Mesendoderm (in vitro differentiated cells): Measurements from ENCODE around the gene PARD6B.

Source experiments
- DNase-seq: peaks from one replicate; pipeline ENCODE4 v3.0.0; 2013
- H2AK5ac ChIP-seq: 2 replicates; pipeline ENCODE4 v1.6.1; 2013; ENCODE audit warnings: low read length, inconsistent platforms
- H2BK120ac ChIP-seq: 2 replicates; pipeline ENCODE4 v1.6.1; 2013; ENCODE audit warnings: low read depth, mild to moderate bottlenecking, low read length, moderate library complexity, mixed read lengths
- H2BK15ac ChIP-seq: replicated peaks from 2 replicates; pipeline ENCODE4 v1.6.1; 2013; ENCODE audit warnings: low read depth, mild to moderate bottlenecking, moderate library complexity
- H2BK5ac ChIP-seq: 2 replicates; pipeline ENCODE4 v1.6.1; 2013; ENCODE audit warnings: low read length, inconsistent platforms
- H3K18ac ChIP-seq: 2 replicates; pipeline ENCODE4 v1.6.1; 2013; ENCODE audit warnings: mild to moderate bottlenecking, low read length, mixed read lengths
- H3K23ac ChIP-seq: one replicate; pipeline ENCODE4 v1.6.1; 2013; ENCODE audit warnings: low read length
- H3K27ac ChIP-seq: 2 replicates; pipeline ENCODE4 v1.5.1; 2013; ENCODE audit warnings: low read depth, mild to moderate bottlenecking, inconsistent platforms, low read length, moderate library complexity
- H3K27me3 ChIP-seq: 2 replicates; pipeline ENCODE4 v1.6.1; 2013; ENCODE audit warnings: low read length, control low read depth, mild to moderate bottlenecking, inconsistent platforms; ENCODE audit not compliant: insufficient read depth, poor library complexity
- H3K36me3 ChIP-seq: 2 replicates; pipeline ENCODE4 v1.6.1; 2013; ENCODE audit warnings: low read length, inconsistent platforms; ENCODE audit not compliant: control insufficient read depth, insufficient read depth
- H3K4ac ChIP-seq: one replicate; pipeline ENCODE4 v1.6.1; 2013; ENCODE audit warnings: low read depth, mild to moderate bottlenecking, low read length, moderate library complexity
- H3K4me1 ChIP-seq: 2 replicates; pipeline ENCODE4 v1.6.1; 2013; ENCODE audit warnings: low read depth, low read length, inconsistent platforms; ENCODE audit not compliant: control insufficient read depth
- H3K4me2 ChIP-seq: 2 replicates; pipeline ENCODE4 v1.6.1; 2013; ENCODE audit warnings: low read length
- H3K4me3 ChIP-seq: 2 replicates; pipeline ENCODE4 v1.5.1; 2013; ENCODE audit warnings: mild to moderate bottlenecking, low read length
- H3K56ac ChIP-seq: one replicate; pipeline ENCODE4 v1.6.1; 2013; ENCODE audit warnings: low read length
- H3K79me1 ChIP-seq: 2 replicates; pipeline ENCODE4 v1.6.1; 2013; ENCODE audit warnings: low read length, inconsistent platforms
- H3K79me2 ChIP-seq: 2 replicates; pipeline ENCODE4 v1.6.1; 2013; ENCODE audit warnings: mild to moderate bottlenecking, low read length; ENCODE audit not compliant: control insufficient read depth, insufficient read depth
- H3K9ac ChIP-seq: 2 replicates; pipeline ENCODE4 v1.6.1; 2013; ENCODE audit warnings: low read length, inconsistent platforms
- H4K5ac ChIP-seq: one replicate; pipeline ENCODE4 v1.6.1; 2013; ENCODE audit warnings: low read length
- H4K8ac ChIP-seq: one replicate; pipeline ENCODE4 v1.6.1; 2013; ENCODE audit warnings: low read depth, mild to moderate bottlenecking, control low read depth, low read length, moderate library complexity
- WGBS: extraction: QIAGEN DNeasy Blood & Tissue Kit; methylation state at CpG from one replicate; pipeline ENCODE4 v1.1.7; 2013; ENCODE audit warnings: low lambda C conversion rate, missing lambda C conversion rate; ENCODE audit not compliant: insufficient coverage; ENCODE audit errors: extremely low coverage; 5-methylcytosine and 5-hydroxymethylcytosine counted together

Gene PARD6B

DNA sequence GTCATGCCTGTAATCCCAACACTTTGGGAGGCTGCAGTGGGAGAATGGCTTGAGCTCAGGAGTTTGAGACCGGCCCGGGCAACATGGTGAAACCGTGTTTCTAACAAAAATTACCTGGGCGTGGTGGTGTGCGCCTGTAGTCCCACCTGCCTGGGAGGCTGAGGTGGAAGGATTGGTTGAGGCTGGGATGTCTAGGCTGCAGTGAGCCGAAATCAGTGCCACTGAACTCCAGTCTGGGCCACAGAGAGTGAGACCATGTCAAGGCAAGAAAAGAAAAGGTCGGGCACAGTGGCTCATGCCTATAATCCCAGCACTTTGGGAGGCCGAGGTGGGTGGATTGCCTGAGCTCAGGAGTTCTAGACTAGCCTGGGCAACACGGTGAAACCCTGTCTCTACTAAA lies 55.3 kb downstream of the PARD6B start:
- Histone ChIP-seq H3K79me1 (no peaks in the 10 kb centered on the region), H2AK5ac (no peak overlapping the region), H2BK15ac (no peak overlapping the region), H3K18ac (no peak overlapping the region), H2BK5ac (no peak overlapping the region), H3K9ac (no peak overlapping the region), H3K4ac (no peak overlapping the region), H3K56ac (no peak overlapping the region), H3K23ac (no peak overlapping the region), H3K79me2 (no peaks in the 10 kb centered on the region), H3K27me3 (no peaks in the 10 kb centered on the region), H3K27ac (no peak overlapping the region), H3K4me2 (no peak overlapping the region), H3K4me3 (no peak overlapping the region), H3K36me3 (no peaks in the 10 kb centered on the region), H3K4me1 (peaks cover 4% of the 10 kb centered on the region), H4K8ac (no peak overlapping the region), H4K5ac (no peak overlapping the region), H2BK120ac (no peak overlapping the region)
- DNase-seq: no peak
- WGBS: no CpG with 5 or more reads among the region's 9 CpGs

DNA sequence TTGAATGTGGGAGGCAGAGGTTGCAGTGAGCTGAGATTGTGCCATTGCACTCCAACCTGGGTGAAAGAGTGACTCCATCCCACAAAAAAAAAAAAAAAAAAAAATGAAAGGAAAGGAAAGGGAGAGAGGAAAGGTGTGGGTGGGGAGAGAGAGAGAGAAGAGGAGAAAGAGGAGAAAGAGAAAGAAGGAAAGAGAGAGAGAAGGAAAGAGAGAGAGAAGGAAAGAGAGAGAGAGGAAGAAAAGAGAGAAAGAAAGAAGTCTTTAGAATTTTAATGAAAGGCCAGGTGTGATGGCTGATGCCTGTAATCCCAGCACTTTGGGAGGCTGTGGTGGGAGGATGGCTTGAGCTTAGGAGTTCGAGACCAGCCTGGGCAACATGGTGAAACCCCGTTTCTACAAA lies 55.8 kb downstream of the PARD6B start:
- Histone ChIP-seq H3K4me1 (peaks cover 4% of the 10 kb centered on the region), H3K36me3 (no peaks in the 10 kb centered on the region), H2BK5ac (no peak overlapping the region), H3K27me3 (no peaks in the 10 kb centered on the region), H3K9ac (no peak overlapping the region), H3K4me3 (no peak overlapping the region), H3K27ac (no peak overlapping the region), H3K79me1 (no peaks in the 10 kb centered on the region), H3K56ac (no peak overlapping the region), H4K8ac (no peak overlapping the region), H4K5ac (no peak overlapping the region), H2BK15ac (no peak overlapping the region), H3K18ac (no peak overlapping the region), H2BK120ac (no peak overlapping the region), H3K79me2 (no peaks in the 10 kb centered on the region), H3K23ac (no peak overlapping the region), H2AK5ac (no peak overlapping the region), H3K4ac (no peak overlapping the region), H3K4me2 (no peak overlapping the region)
- no peak for DNase-seq
- no CpG with 5 or more reads among the region's 2 CpGs for WGBS

DNA sequence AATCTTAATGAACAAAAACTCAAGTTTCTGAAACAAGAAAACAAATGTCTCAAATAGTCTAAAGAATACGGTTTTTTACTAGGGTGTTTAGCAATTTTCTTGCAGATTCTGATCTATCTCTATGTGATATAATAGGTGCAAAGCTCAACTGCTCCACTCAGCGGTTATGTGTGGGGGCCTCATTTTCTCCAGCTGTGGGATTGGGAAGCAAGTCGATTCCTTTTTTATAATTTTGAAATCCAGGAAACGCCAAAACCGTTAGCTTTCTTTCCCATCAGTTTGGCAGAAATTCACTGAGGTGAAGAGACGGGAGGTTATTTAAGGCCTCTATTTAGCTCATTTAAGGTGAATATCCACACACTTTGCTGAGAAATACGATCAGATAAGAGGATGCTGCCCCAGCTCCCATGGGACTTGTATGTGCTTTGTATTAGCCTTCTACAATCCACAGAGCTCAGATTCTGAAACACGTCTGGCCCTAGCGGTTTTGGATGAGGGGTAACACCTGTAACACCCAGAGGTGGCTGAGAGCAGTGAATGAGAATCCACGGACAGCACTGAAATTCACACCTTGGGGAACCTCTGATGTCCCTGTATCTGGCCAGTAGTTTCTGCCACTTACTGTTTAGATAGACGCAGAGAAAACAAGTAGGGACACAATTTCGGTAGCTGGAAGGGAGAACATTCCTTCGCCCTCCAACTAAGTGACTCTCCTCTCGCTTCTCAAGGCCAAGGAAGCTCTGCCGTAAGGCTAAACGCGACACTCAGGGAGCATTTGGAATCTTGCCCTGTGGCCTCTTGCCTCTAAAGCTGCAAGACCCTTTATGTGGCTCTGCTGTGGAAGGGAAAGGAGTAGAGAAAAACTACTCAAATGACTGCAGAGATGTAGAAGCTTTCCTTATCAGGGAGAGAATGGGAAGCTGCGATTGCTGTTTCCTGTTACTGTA lies 56.9 kb downstream of the PARD6B start:
- Histone ChIP-seq H3K56ac (peak overlapping the region; percentile 44), H3K4me1 (peaks cover 4% of the 10 kb centered on the region), H3K4me2 (no peak overlapping the region), H2BK5ac (no peak overlapping the region), H3K27ac (no peak overlapping the region), H4K5ac (no peak overlapping the region), H2BK120ac (no peak overlapping the region), H3K79me1 (no peaks in the 10 kb centered on the region), H3K9ac (peak overlapping the region; percentile 11), H3K23ac (no peak overlapping the region), H3K27me3 (no peaks in the 10 kb centered on the region), H3K18ac (no peak overlapping the region), H3K36me3 (no peaks in the 10 kb centered on the region), H3K4ac (no peak overlapping the region), H2BK15ac (no peak overlapping the region), H2AK5ac (no peak overlapping the region), H3K4me3 (no peak overlapping the region), H3K79me2 (no peaks in the 10 kb centered on the region), H4K8ac (no peak overlapping the region)
- WGBS: no CpG with 5 or more reads among the region's 18 CpGs
- peak; percentile 40 for DNase-seq

DNA sequence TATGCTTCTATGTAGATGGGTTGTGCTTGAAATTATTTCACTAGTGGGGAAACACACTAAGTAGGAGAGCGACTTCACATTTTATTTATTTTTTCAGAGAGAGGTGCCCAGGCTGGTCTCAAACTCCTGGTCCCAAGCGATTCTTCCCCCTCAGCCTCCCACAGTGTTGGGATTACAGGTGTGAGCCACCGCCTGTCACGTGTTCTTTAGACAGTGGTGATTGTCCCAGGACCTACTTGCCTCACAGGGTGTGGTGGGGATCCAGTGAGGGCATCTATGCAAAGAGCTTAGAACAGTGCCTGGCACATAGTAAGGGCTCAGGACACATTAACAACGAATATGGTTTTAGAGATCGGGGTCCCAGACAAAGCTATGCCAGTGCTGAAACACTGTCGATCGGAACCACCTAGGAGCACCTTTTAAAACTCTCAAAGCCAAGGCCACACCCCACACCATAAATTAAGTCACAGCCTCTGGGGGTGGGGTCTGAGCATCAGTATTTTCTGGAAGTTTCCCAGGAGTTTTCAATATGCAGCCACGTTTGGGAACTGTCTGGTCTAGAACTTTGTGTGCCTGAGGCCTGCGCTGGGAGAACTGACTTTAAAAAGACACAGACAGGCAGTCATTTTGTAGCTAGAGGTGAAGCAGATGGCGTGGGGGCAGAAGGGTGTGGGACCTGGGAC lies 58.7 kb downstream of the PARD6B start:
- DNase-seq: no peak
- no peaks in the 10 kb centered on the region for H3K79me2 ChIP-seq
- no peak overlapping the region for H3K23ac ChIP-seq
- H2BK120ac ChIP-seq: no peak overlapping the region
- no peak overlapping the region for H4K8ac ChIP-seq
- H3K9ac ChIP-seq: no peak overlapping the region
- H2AK5ac ChIP-seq: no peak overlapping the region
- H3K27ac ChIP-seq: no peak overlapping the region
- H3K4me2 ChIP-seq: no peak overlapping the region
- no peak overlapping the region for H4K5ac ChIP-seq
- no peaks in the 10 kb centered on the region for H3K27me3 ChIP-seq
- H2BK15ac ChIP-seq: no peak overlapping the region
- no peak overlapping the region for H3K56ac ChIP-seq
- peak overlapping the region; percentile 34 for H3K18ac ChIP-seq
- H3K4me3 ChIP-seq: no peak overlapping the region
- peaks cover 4% of the 10 kb centered on the region for H3K4me1 ChIP-seq
- WGBS: no CpG with 5 or more reads among the region's 11 CpGs
- no peaks in the 10 kb centered on the region for H3K79me1 ChIP-seq
- peak overlapping the region; percentile 17 for H3K4ac ChIP-seq
- H3K36me3 ChIP-seq: no peaks in the 10 kb centered on the region
- no peak overlapping the region for H2BK5ac ChIP-seq

DNA sequence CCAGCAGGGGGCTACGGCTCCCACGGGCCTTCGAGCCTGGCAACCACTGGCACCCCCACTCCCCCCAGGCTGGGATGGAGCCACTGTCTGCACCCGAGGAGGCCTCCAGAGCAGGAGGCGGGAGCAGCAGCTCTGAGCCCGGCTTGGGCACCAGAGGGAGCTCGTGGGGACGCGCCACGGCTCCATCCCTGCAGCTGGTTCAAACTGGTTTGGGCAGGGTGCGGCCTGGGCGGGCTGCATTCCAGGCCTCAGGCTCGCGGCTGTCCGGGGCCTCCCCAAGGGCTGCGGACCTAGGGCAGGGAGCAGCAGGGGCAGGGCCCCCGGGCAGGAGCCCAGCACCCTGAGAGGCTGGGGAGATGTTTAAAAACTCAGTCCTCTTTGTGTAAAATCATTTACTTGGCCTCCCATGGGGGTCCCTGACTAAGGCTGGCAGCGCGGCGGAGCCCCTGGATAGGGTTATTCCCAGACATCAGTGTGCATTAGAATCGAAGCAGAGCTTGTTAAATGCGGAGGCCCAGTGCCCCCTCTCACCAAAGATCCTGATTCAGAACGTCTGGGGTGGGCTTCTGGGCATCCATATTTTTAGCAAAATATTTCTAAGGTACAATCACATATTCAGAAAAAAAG lies 59.4 kb downstream of the PARD6B start:
- Histone ChIP-seq H3K79me2 (no peaks in the 10 kb centered on the region), H2BK5ac (no peak overlapping the region), H4K8ac (peak overlapping the region; percentile 58), H3K79me1 (no peaks in the 10 kb centered on the region), H3K4ac (peak overlapping the region; percentile 17), H3K27me3 (no peaks in the 10 kb centered on the region), H3K27ac (no peak overlapping the region), H3K4me1 (peaks cover 4% of the 10 kb centered on the region), H3K56ac (peak overlapping the region; percentile 70), H3K4me2 (no peak overlapping the region), H2BK15ac (no peak overlapping the region), H3K9ac (peak overlapping the region; percentile 53), H2BK120ac (no peak overlapping the region), H3K4me3 (no peak overlapping the region), H3K36me3 (no peaks in the 10 kb centered on the region), H4K5ac (no peak overlapping the region), H3K23ac (no peak overlapping the region), H2AK5ac (no peak overlapping the region), H3K18ac (peak overlapping the region; percentile 34)
- WGBS: no CpG with 5 or more reads among the region's 23 CpGs
- DNase-seq: peak; percentile 96
